GM12875 (cell line): ENCODE data around the gene HSDL1.

ENCODE experiments used
- H3K4me3 ChIP-seq: one replicate; pipeline ENCODE4 v1.5.1; 2011; ENCODE audit warnings: low read depth, low read length, control low read depth
- TF ChIP-seq, protein P1 (sequence below): IDR thresholded peaks from 2 replicates; pipeline ENCODE4 v1.5.1; 2011; ENCODE audit warnings: low read depth, mild to moderate bottlenecking, control low read depth, inconsistent platforms, low read length, moderate library complexity, borderline replicate concordance; ENCODE audit not compliant: insufficient read depth

Gene HSDL1

DNA sequence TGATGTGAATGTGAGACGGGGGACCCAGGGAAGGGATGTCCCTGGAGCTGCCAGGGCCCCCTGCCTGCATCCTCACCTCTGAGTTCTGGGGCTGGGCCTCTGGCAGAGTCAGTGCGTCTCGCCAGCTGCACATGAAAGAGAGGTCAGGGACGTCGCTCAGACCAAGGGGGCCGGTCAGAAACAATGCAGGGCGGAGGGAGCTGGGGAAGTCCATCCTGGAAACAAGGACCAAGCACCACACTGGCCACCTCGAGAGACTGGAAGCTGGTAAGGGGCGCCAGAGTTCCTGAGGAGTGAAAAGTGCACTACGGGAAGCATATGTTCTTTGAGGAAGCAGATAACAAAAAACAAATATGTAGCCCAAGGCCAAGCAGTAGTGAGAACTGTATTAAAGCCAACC lies 39.8 kb upstream of the HSDL1 start:
- TF ChIP-seq, protein P1, sequence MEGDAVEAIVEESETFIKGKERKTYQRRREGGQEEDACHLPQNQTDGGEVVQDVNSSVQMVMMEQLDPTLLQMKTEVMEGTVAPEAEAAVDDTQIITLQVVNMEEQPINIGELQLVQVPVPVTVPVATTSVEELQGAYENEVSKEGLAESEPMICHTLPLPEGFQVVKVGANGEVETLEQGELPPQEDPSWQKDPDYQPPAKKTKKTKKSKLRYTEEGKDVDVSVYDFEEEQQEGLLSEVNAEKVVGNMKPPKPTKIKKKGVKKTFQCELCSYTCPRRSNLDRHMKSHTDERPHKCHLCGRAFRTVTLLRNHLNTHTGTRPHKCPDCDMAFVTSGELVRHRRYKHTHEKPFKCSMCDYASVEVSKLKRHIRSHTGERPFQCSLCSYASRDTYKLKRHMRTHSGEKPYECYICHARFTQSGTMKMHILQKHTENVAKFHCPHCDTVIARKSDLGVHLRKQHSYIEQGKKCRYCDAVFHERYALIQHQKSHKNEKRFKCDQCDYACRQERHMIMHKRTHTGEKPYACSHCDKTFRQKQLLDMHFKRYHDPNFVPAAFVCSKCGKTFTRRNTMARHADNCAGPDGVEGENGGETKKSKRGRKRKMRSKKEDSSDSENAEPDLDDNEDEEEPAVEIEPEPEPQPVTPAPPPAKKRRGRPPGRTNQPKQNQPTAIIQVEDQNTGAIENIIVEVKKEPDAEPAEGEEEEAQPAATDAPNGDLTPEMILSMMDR = no peak
- H3K4me3 ChIP-seq = no peak overlapping the region

DNA sequence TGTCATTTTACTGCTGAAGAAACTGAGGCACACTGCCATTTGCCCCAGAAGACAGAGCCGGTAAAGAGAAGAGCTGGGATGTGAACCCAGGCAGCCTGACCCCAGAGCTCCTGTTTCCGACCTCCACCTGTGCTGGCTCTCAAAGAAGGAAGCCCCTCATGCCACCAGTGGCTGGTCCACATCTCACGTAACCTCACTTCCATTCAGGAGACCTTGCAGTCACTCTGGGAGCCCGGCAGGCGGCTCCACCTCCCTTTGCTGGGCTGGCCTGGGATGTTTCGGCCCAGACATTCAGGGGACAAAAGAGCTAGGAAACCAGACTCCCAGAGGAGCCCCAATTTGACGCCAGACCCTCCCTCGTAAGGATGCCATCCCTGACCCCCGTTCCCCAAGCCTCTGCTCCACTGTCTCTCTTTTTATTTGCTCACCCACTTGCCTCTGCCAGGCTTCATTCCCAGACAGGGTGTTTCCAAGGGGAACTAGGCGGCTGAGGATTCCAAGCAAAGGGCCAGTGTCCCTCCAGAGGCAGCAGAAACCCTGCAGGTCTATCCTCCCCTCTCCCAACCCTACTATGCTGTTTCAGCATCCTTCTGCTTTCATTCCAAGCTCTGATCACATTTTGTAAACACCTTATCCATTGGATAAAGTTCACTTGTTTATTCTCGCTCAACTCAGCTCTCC lies 39.1 kb upstream of the HSDL1 start:
- H3K4me3 ChIP-seq = no peak overlapping the region
- TF ChIP-seq, protein P1 = no peak

DNA sequence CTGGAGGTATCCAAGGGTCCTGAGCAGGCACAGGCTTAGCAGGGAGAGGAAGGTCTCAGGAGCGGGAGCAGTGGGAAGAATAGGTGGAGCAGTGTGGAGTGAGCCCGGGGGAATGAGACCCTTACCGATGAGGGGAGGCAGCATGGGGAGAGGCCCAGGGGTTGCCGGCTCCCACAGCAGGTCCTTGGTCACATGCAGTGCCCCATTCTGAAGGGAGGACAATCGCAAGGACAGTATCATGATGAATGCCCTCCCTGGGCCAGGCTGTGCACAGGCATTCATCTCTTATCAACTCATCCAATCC lies 38.5 kb upstream of the HSDL1 start:
- TF ChIP-seq, protein P1 = no peak
- H3K4me3 ChIP-seq = no peak overlapping the region

DNA sequence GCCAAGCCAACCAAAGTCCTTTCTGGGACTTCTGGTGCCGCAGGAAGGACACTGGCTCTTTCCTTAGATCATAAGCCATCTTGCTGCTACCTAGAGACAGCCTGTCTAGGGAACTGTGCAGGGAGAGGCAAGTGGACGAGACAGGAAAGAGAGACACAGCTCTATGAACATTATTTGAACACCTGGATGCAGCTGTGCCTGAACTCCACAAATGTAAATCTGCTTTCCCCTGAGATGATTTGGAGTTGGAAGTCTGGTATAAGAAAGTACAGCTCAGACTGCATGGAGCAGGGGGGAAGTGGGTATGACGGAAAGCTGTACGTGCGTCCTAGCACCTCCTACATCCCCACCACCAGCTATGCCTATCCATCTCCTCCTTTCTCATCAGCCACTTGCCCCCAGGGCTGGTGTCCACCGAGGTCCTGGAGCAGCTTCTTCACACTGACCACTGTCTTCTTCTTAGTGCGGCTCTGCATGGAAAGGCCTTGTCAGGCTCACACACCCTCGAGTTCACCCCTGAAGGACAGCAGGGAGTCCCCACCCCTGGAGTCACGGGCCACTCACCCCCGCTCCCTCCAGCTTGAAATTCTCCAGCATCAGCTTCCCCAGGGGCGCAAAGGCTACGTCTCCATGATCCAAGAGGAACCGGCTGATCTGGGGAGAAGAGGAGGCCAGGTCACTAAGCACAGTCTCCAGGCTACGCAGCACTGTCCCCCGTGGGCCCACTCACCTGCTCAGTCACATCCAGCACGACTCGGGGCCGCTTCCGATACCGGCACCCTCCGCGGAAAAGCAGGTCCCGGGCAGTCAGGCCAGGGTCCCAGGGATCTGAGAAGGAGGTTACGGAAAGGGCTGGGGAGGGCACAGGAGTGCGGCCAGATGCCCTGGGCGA lies 37.9 kb upstream of the HSDL1 start:
- TF ChIP-seq, protein P1 = no peak

DNA sequence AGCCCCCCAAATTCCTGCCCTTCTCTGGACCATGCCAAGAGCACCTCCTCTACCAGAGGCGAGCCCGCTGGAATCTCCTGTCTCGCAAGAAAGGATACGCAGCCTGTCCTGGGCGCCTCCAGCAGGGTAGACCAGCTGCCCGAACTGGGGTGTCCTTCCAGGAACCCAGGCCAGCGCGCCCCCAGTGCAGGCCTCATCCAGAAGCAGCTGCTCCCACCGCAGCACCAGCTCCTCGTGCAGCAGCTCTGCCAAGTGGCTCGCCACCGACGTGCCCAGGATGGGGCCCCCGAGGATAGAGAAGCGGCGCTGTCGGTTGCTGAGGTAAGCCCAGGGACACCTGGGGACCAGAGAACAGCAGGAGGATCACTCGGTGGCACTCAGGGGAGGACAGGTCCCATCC lies 37.1 kb upstream of the HSDL1 start:
- H3K4me3 ChIP-seq = no peak overlapping the region

More for the DNA sequence above, 37.9 kb upstream of the HSDL1 start:
- no peak overlapping the region for H3K4me3 ChIP-seq

DNA sequence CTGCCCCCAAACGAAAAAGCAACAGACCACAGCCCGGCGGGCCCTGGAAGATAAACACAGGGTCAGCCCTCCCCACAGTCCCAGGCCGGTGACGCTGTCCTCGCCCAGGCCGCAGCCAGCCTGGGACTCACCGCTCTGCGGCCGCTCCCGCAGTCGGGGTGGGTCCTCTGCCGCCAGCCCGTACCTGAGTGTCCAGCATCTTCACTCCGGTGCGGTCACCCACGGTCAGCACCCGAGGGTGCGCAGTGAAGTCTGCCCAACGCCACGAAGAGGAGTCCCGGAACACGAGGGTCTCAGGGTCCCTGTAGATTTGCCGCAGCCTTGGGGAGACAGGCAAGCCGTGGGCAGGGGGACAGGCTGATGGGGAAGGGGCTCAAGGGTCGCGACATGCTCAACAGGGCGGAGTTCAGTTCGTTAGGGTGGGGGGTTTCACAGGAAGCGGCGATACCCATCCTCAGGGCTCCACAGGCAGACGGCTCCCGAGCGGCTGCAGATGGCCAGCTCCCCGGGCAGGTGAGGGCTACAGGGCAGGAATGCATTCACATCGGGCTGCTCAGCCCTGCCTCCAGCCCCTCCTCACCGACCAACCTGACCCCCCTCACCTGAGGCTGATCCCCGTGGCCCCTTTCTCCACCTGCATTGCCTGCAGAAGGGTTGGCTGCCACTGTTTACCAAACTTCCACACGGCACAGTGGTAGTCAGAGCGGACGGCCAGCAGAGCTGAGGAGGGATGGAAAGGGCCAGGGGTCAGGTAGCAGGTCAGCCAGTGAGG lies 36.4 kb upstream of the HSDL1 start:
- no peak overlapping the region for H3K4me3 ChIP-seq
- TF ChIP-seq, protein P1 = no peak

More for the DNA sequence above, 37.1 kb upstream of the HSDL1 start:
- TF ChIP-seq, protein P1 = no peak
